ENCODE results near the gene LAD1. TPM values are rescaled to one million over a fixed set of nuclear protein-coding genes. Genes with fewer than 3 reads are reported as not detected.

The LAD1 gene
- polyA plus RNA-seq, 1 of the 3 experiments (the other 2 are of a cell fraction) = not detected

DNA sequence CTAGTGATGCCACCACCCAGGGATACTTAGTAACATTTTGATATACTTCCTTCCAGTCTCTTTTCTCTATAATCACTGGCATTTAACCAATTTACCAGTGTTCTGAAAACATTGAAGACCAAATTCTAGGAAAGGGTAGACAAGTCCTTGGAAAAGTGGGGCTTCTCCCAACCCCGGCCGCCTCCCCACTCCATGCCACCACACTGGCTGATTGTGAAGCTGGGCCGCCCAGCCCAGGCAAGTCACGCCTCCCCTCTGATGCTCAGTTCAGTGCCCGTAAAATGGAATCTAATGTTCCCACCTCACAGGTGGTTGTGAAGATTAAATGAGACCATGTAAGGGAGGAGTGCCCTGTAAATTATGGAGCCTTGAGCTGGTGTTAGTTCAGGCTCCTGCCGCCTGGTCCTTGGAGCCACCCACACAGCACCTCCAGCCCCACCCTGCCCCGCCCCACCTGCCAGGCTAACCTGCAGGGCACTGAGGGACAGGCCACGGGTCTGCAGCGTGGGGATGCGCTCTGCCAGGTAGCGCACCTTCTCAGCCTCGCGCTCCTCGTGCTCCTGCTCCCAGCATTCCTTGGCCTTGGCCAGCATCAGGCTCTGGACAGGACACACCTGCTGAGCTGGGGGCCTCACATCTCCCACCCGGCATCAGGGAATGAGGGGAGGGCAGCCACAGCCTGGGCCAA is 15.1 kb upstream of the LAD1 start:
- POLR2A ChIA-PET = interaction anchor here (0.6 kb wide), 1 partner anchor 21 kb away, joined by 5 read pairs; no protein-coding TSS in a partner anchor
- no peaks in the 10 kb centered on the region for H3K36me3 ChIP-seq (replicated peaks in 1 of 2; ENCODE audit: control insufficient read depth in 1 of 2, insufficient read depth in 2 of 2, low read length in 1 of 2)

More for the DNA sequence above, 15.1 kb upstream of the LAD1 start:
- Histone ChIP-seq H3K4me2 (no peak overlapping the region), H3K9me3 (no peaks in the 10 kb centered on the region), H3F3A (replicated peaks; ENCODE audit: insufficient read depth) (no peaks in the 10 kb centered on the region), H2AFZ (ENCODE audit: low read depth) (no peak overlapping the region), H3K27me3 (ENCODE audit: insufficient read depth) (peaks cover 31% of the 10 kb centered on the region), H3K9me2 (no peaks in the 10 kb centered on the region), H3K79me2 (ENCODE audit: insufficient read depth) (no peaks in the 10 kb centered on the region), H4K20me1 (ENCODE audit: insufficient read depth) (no peaks in the 10 kb centered on the region), H3K4me1 (ENCODE audit: control insufficient read depth in 1 of 2, insufficient read depth in 2 of 2, low read depth in 1 of 2, low read length in 1 of 2) (no peaks in the 10 kb centered on the region), H3K4me3 (ENCODE audit: low read depth in 2 of 2, low read length in 1 of 2) (no peak overlapping the region), H3K9ac (no peak overlapping the region), H3K27ac (ENCODE audit: low read depth in 2 of 2, low read length in 1 of 2) (no peak overlapping the region)
- CTCF ChIA-PET = interaction anchor here (1.5 to 1.8 kb wide), 4 partner anchors 8 to 68 kb away, joined by 3 to 7 read pairs (median 4); no protein-coding TSS in a partner anchor
- 79% methylated on average over 15 of the region's 15 CpGs for WGBS (ENCODE audit: low lambda C conversion rate)
- TF ChIP-seq GATA2 (CRISPR knock-in tag; IDR thresholded peaks at IDR 0.05) (no peak), FOXM1 (IDR thresholded peaks at IDR 0.05; ENCODE audit: low read depth) (no peak), MEF2A (IDR thresholded peaks at IDR 0.05; ENCODE audit: borderline replicate concordance, low read depth) (no peak), FOSL2 (IDR thresholded peaks at IDR 0.05; ENCODE audit: borderline replicate concordance, low read depth) (no peak), POLR2AphosphoS5 (IDR thresholded peaks at IDR 0.05; ENCODE audit: low read depth, low read length) (no peak), MXI1 (IDR thresholded peaks at IDR 0.05; ENCODE audit: low read depth, low read length) (no peak), FOXJ3 (CRISPR knock-in tag; IDR thresholded peaks at IDR 0.05) (no peak), NRF1 (IDR thresholded peaks at IDR 0.05; ENCODE audit: low read depth, low read length) (no peak), SIN3A (IDR thresholded peaks at IDR 0.05; ENCODE audit: borderline replicate concordance, low read depth, low read length) (no peak), ELF1 (IDR thresholded peaks at IDR 0.05) (no peak), JUND (IDR thresholded peaks at IDR 0.05) (no peak), EP300 (IDR thresholded peaks at IDR 0.05; ENCODE audit: borderline replicate concordance in 1 of 2, low read depth in 1 of 2, low read length in 1 of 2) (no peak), USF2 (IDR thresholded peaks at IDR 0.05; ENCODE audit: borderline replicate concordance, low read depth, low read length) (no peak), RCOR1 (IDR thresholded peaks at IDR 0.05; ENCODE audit: low read length) (no peak), REST (IDR thresholded peaks at IDR 0.05; ENCODE audit: low read depth, low read length) (no peak)
- TF ChIP-seq, protein P1, sequence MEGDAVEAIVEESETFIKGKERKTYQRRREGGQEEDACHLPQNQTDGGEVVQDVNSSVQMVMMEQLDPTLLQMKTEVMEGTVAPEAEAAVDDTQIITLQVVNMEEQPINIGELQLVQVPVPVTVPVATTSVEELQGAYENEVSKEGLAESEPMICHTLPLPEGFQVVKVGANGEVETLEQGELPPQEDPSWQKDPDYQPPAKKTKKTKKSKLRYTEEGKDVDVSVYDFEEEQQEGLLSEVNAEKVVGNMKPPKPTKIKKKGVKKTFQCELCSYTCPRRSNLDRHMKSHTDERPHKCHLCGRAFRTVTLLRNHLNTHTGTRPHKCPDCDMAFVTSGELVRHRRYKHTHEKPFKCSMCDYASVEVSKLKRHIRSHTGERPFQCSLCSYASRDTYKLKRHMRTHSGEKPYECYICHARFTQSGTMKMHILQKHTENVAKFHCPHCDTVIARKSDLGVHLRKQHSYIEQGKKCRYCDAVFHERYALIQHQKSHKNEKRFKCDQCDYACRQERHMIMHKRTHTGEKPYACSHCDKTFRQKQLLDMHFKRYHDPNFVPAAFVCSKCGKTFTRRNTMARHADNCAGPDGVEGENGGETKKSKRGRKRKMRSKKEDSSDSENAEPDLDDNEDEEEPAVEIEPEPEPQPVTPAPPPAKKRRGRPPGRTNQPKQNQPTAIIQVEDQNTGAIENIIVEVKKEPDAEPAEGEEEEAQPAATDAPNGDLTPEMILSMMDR (IDR thresholded peaks at IDR 0.05) = no peak
- TF ChIP-seq, protein P2, sequence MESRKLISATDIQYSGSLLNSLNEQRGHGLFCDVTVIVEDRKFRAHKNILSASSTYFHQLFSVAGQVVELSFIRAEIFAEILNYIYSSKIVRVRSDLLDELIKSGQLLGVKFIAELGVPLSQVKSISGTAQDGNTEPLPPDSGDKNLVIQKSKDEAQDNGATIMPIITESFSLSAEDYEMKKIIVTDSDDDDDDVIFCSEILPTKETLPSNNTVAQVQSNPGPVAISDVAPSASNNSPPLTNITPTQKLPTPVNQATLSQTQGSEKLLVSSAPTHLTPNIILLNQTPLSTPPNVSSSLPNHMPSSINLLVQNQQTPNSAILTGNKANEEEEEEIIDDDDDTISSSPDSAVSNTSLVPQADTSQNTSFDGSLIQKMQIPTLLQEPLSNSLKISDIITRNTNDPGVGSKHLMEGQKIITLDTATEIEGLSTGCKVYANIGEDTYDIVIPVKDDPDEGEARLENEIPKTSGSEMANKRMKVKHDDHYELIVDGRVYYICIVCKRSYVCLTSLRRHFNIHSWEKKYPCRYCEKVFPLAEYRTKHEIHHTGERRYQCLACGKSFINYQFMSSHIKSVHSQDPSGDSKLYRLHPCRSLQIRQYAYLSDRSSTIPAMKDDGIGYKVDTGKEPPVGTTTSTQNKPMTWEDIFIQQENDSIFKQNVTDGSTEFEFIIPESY (IDR thresholded peaks at IDR 0.05; ENCODE audit: borderline replicate concordance, low read depth) = no peak
- DNase-seq = no peak

All from SK-N-SH (cell line).